ENCODE measurements around the gene CBLN4.

- TF ChIP-seq EZH2 (IDR thresholded peaks at IDR 0.05) = no peak
- TF ChIP-seq POLR2AphosphoS5 (IDR thresholded peaks at IDR 0.05; ENCODE audit: borderline replicate concordance, low read depth, low read length) = no peak
These were observed 26.8 kb downstream of the CBLN4 start for GRCh38 chr20:55978550-55978949.
